Naive thymus-derived CD8-positive, alpha-beta T cell (primary cell): Measurements from ENCODE around the gene RIMKLB. TPM values are rescaled to one million over a fixed set of nuclear protein-coding genes. Genes with fewer than 3 reads are reported as not detected.
"Not testable (repeated sequence)": the region's sequence is repeated elsewhere in the genome, so short reads cannot be mapped to it uniquely, and the experiment has no call there.

ENCODE experiments used
- ATAC-seq, 2 donors: fragments of 150-1000 bp; cut with Tn5 transposase in 1 of 2; sonication (Bioruptor Pico), chemical (Tn5 transposase) in 1 of 2; 1 replicate in 1 of 2; 2 replicates in 1 of 2; pipeline ENCODE4 v1.10.0; 2021; ENCODE audit warnings: mild to moderate bottlenecking in 2 of 2, moderate library complexity in 2 of 2
- POLR2A ChIA-PET: fragments of 350-600 bp; sonication (Branson Sonifier 250); formaldehyde crosslinking; loops from one replicate; lab custom pipeline; 2021; ENCODE audit warnings: antibody characterized with exemption; lab: Charles Lee
- DNase-seq, 10 donors: peaks; one replicate each; pipeline versions ENCODE4 v3.0.0 to v3.0.0-alpha.2; 2020 to 2022
- H3K27ac Mint-ChIP-seq, 10 donors: one replicate each; pipeline ENCODE4 v1.8.0; 2020 to 2022; ENCODE audit warnings: mild to moderate bottlenecking in 10 of 10, mixed read lengths in 10 of 10, moderate library complexity in 4 of 10, inconsistent platforms in 1 of 10
- H3K27me3 Mint-ChIP-seq, 5 donors: one replicate each; pipeline ENCODE4 v1.8.0; 2021 to 2022; ENCODE audit warnings: mixed read lengths in 5 of 5
- H3K36me3 Mint-ChIP-seq, 3 donors: one replicate each; pipeline ENCODE4 v1.8.0; 2020 to 2022; ENCODE audit warnings: mixed read lengths in 3 of 3, mild to moderate bottlenecking in 2 of 3, inconsistent platforms in 1 of 3
- H3K4me1 Mint-ChIP-seq, 4 donors: one replicate each; pipeline ENCODE4 v1.8.0; 2021 to 2022; ENCODE audit warnings: mixed read lengths in 4 of 4
- H3K4me3 Mint-ChIP-seq, 10 donors: one replicate each; pipeline ENCODE4 v1.8.0; 2020 to 2022; ENCODE audit warnings: mild to moderate bottlenecking in 10 of 10, mixed read lengths in 10 of 10, moderate library complexity in 6 of 10, inconsistent platforms in 1 of 10
- H3K9me3 Mint-ChIP-seq, 9 donors: one replicate each; pipeline ENCODE4 v1.8.0; 2020 to 2022; ENCODE audit warnings: mixed read lengths in 9 of 9, mild to moderate bottlenecking in 3 of 9, inconsistent platforms in 1 of 9, moderate library complexity in 1 of 9
- polyA plus RNA-seq, 3 donors: library from polyadenylated mRNA; unstranded; fragments of 300-500 nt; fragmentation: Illumina TruSeq; gene quantifications; one replicate each; pipeline ENCODE4 v1.2.3, GENCODE V29; 2021
- total RNA-seq, 8 experiments: library from RNA in 2 of 8; stranded (reverse) in 2 of 8; gene quantifications; one replicate each; pipeline ENCODE4 v1.2.3 and lab custom pipeline; 2021 to 2026

RIMKLB gene
- total and polyA plus RNA-seq, 5 experiments from 2014 or later: 1.9 to 33.1 (median 4.5) TPM

DNA sequence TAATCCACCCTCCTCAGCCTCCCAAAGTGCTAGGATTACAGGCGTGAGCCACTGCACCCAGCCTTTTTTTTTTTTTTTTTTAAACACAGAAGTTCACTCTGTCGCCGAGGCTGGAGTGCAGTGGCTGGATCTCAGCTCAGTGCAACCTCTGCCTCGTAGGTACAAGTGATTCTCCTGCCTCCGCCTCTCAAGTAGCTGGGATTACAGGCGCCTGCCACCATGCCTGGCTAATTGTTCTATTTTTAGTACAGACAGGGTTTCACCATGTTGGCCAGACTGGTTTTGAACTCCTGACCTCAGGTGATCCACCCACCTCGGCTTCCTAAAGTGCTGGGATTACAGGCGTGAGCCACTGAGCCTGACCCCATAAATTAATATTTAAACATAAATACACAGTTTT is 47.8 kb downstream of the RIMKLB start:
- ATAC-seq, H3K27ac Mint-ChIP-seq: not testable (repeated sequence)
- POLR2A ChIA-PET: interaction anchor here (0.7 kb wide), 1 partner anchor 52 kb away, joined by 7 read pairs; no protein-coding TSS in a partner anchor

GRCh38 chr12:8746046-8746445 is 48.3 kb downstream of the RIMKLB start:
- Mint-ChIP-seq H3K9me3 (no peaks in the 10 kb centered on the region), H3K36me3 (peaks cover under 1 to 26% (median 8%) of the 10 kb centered on the region in 3 donors), H3K27me3 (no peaks in the 10 kb centered on the region), H3K27ac (no peak overlapping the region), H3K4me1 (no peaks in the 10 kb centered on the region), H3K4me3 (no peak overlapping the region)
- POLR2A ChIA-PET: interaction anchor here (0.7 kb wide), 1 partner anchor 53 kb away, joined by 7 read pairs; no protein-coding TSS in a partner anchor
- DNase-seq: no peak
- no peak for ATAC-seq

More for the DNA sequence above, 47.8 kb downstream of the RIMKLB start:
- H3K36me3 Mint-ChIP-seq: peaks cover 0 to 22% (median 6%) of the 10 kb centered on the region in 3 donors
- H3K4me3 Mint-ChIP-seq, H3K4me1 Mint-ChIP-seq, DNase-seq, H3K9me3 Mint-ChIP-seq, H3K27me3 Mint-ChIP-seq: not testable (repeated sequence)

- ATAC-seq, H3K4me1 Mint-ChIP-seq, H3K9me3 Mint-ChIP-seq, H3K27ac Mint-ChIP-seq, H3K4me3 Mint-ChIP-seq, H3K27me3 Mint-ChIP-seq, DNase-seq, POLR2A ChIA-PET: not testable (repeated sequence)
- H3K36me3 Mint-ChIP-seq: peaks cover 7 to 39% (median 39%) of the 10 kb centered on the region in 3 donors
These were observed 62.3 kb downstream of the RIMKLB start for GRCh38 chr12:8760076-8760475.

GRCh38 chr12:8762701-8763100 is 64.9 kb downstream of the RIMKLB start:
- H3K4me3 Mint-ChIP-seq, H3K27ac Mint-ChIP-seq, POLR2A ChIA-PET, DNase-seq, H3K27me3 Mint-ChIP-seq, H3K9me3 Mint-ChIP-seq, ATAC-seq, H3K4me1 Mint-ChIP-seq: not testable (repeated sequence)
- peaks cover under 1 to 37% (median 30%) of the 10 kb centered on the region in 3 donors for H3K36me3 Mint-ChIP-seq

DNA sequence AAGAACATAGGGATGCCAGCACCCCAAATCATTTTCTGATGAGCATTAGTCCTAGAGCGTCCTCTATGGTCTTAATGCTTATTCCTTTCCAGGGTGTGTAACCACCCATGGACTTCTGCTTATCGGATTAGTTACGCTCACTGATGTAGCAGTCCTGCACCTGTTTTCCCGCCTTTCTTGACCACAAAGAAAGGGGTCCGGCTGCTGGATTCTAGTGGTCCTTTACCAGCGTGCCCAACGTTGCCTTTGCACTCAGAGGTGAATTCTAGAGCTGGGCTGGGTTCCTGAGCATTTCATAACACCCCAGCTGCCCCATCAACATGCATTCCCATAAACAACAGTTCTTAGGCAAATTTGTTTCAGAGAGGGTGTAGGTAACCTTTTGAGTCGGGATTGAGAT is 68.3 kb downstream of the RIMKLB start:
- H3K4me1 Mint-ChIP-seq, POLR2A ChIA-PET, DNase-seq, ATAC-seq, H3K4me3 Mint-ChIP-seq, H3K27ac Mint-ChIP-seq, H3K9me3 Mint-ChIP-seq, H3K27me3 Mint-ChIP-seq: not testable (repeated sequence)
- H3K36me3 Mint-ChIP-seq: peaks cover 0 to 11% (median 8%) of the 10 kb centered on the region in 3 donors

GRCh38 chr12:8770499-8770898 is 72.7 kb downstream of the RIMKLB start:
- Mint-ChIP-seq H3K27ac (no peak overlapping the region), H3K36me3 (peaks cover 0 to 40% (median 22%) of the 10 kb centered on the region in 3 donors), H3K4me3 (no peak overlapping the region), H3K4me1 (peaks cover 0 to 3% (median 0%) of the 10 kb centered on the region in 4 donors), H3K9me3 (no peaks in the 10 kb centered on the region), H3K27me3 (no peaks in the 10 kb centered on the region)
- no peak for ATAC-seq
- POLR2A ChIA-PET: no interaction called here
- DNase-seq: no peak

GRCh38 chr12:8771072-8771471 is 73.3 kb downstream of the RIMKLB start:
- no peaks in the 10 kb centered on the region for H3K27me3 Mint-ChIP-seq
- peak overlapping the region in 1 of 10 donors; percentile 16 for H3K27ac Mint-ChIP-seq
- H3K9me3 Mint-ChIP-seq: no peaks in the 10 kb centered on the region
- DNase-seq (no peak), ATAC-seq (no peak)
- no peak overlapping the region for H3K4me3 Mint-ChIP-seq
- peaks cover 0 to 43% (median 18%) of the 10 kb centered on the region in 3 donors for H3K36me3 Mint-ChIP-seq
- peaks cover 0 to 3% (median 0%) of the 10 kb centered on the region in 4 donors for H3K4me1 Mint-ChIP-seq
- POLR2A ChIA-PET: no interaction called here

- DNase-seq: no peak
- Mint-ChIP-seq H3K27me3 (no peaks in the 10 kb centered on the region), H3K27ac (peak overlapping the region in 2 of 10 donors; percentile 5 to 35), H3K9me3 (no peaks in the 10 kb centered on the region), H3K4me3 (no peak overlapping the region), H3K4me1 (no peaks in the 10 kb centered on the region), H3K36me3 (peaks cover 5 to 49% (median 16%) of the 10 kb centered on the region in 3 donors)
- POLR2A ChIA-PET: no interaction called here
- no peak for ATAC-seq
These were observed 75.7 kb downstream of the RIMKLB start for GRCh38 chr12:8773461-8773860.

DNA sequence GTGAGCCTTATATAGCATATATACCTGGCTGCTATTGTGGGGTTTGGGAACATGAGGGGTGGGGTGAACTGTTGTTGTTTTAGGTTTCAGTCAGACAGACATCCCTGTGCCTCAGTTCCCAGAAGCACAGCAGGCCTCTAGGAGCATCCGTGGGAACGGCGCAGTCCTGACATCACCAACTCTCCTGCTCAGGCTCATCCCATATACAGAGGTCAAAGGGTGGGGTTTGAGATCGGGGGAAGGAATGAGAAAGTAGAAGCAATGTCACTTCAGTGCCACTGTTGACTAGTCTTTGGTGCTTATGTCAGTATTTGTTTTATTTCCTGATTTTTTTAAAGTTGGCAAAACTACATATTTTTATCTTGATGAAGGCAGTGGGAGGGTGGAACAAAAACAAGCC is 81.5 kb downstream of the RIMKLB start:
- Mint-ChIP-seq H3K4me1 (no peaks in the 10 kb centered on the region), H3K36me3 (peaks cover 5 to 38% (median 13%) of the 10 kb centered on the region in 3 donors), H3K27me3 (no peaks in the 10 kb centered on the region), H3K4me3 (no peak overlapping the region), H3K9me3 (no peaks in the 10 kb centered on the region), H3K27ac (no peak overlapping the region)
- POLR2A ChIA-PET: no interaction called here
- ATAC-seq: no peak
- no peak for DNase-seq

- no peak for ATAC-seq
- no peaks in the 10 kb centered on the region for H3K9me3 Mint-ChIP-seq
These were observed 82.1 kb downstream of the RIMKLB start for GRCh38 chr12:8779862-8780261.

GRCh38 chr12:8780389-8780788 is 82.6 kb downstream of the RIMKLB start:
- POLR2A ChIA-PET: no interaction called here
- peaks cover 5 to 27% (median 13%) of the 10 kb centered on the region in 3 donors for H3K36me3 Mint-ChIP-seq
- ATAC-seq (no peak), DNase-seq (peak in 2 of 10 donors; percentile 3)
- no peak overlapping the region for H3K4me3 Mint-ChIP-seq
- H3K27me3 Mint-ChIP-seq: no peaks in the 10 kb centered on the region
- H3K27ac Mint-ChIP-seq: no peak overlapping the region
- no peaks in the 10 kb centered on the region for H3K4me1 Mint-ChIP-seq
- H3K9me3 Mint-ChIP-seq: no peaks in the 10 kb centered on the region

More at GRCh38 chr12:8779862-8780261, 82.1 kb downstream of the RIMKLB start:
- Mint-ChIP-seq H3K36me3 (peaks cover 5 to 33% (median 13%) of the 10 kb centered on the region in 3 donors), H3K27me3 (no peaks in the 10 kb centered on the region), H3K4me1 (no peaks in the 10 kb centered on the region), H3K4me3 (no peak overlapping the region), H3K27ac (no peak overlapping the region)
- POLR2A ChIA-PET: no interaction called here
- DNase-seq: no peak

GRCh38 chr12:8781381-8782127 is 83.8 kb downstream of the RIMKLB start:
- DNase-seq (no peak), ATAC-seq (no peak)
- Mint-ChIP-seq H3K27me3 (no peaks in the 10 kb centered on the region), H3K4me1 (no peaks in the 10 kb centered on the region), H3K9me3 (no peaks in the 10 kb centered on the region), H3K36me3 (peaks cover 5 to 23% (median 13%) of the 10 kb centered on the region in 3 donors), H3K4me3 (no peak overlapping the region), H3K27ac (peak overlapping the region in 2 of 10 donors; percentile 15 to 38)
- POLR2A ChIA-PET: no interaction called here

DNA sequence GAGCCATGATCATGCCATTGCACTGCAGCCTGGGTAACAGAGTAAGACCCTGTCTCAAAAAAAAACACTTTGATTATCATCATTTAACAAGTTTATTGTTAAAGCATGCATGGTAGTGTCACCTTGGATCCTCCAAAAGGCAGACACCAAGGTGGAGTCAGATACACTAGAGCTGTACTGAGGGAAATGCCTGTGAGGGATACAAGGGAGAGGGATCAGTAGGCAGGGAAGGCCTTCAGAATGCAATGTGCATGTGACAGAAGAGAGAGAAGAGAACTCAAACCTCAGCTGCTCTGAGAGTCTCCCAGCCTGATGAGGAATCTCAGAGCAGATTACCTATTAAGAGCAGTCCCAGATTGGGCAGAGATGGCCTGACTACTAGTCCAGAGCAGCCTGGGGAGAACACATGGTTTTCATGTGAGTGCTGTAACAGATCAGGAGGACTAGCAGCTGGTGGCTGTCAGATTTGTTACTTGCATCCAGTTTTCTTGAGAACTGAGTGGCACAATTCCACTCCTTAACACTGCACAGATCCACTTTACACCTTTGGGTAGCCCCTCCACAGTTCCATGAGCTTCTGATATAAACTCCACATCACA is 86.6 kb downstream of the RIMKLB start:
- peaks cover 0 to 11% (median 8%) of the 10 kb centered on the region in 3 donors for H3K36me3 Mint-ChIP-seq
- H3K27ac Mint-ChIP-seq: no peak overlapping the region
- no peak for DNase-seq
- no peak overlapping the region for H3K4me3 Mint-ChIP-seq
- POLR2A ChIA-PET: no interaction called here
- ATAC-seq: no peak
- no peaks in the 10 kb centered on the region for H3K9me3 Mint-ChIP-seq
- no peaks in the 10 kb centered on the region for H3K27me3 Mint-ChIP-seq
- no peaks in the 10 kb centered on the region for H3K4me1 Mint-ChIP-seq
